GM19035 (cell line): ENCODE data around the gene RORB.
"Not testable (repeated sequence)": the region's sequence is repeated elsewhere in the genome, so short reads cannot be mapped to it uniquely, and the experiment has no call there.

Experiments used
- ATAC-seq: cut with Tn5 transposase; IDR thresholded peaks from one replicate; pipeline ENCODE4 v1.9.1; 2021; ENCODE audit not compliant: unreplicated experiment

The RORB gene

DNA sequence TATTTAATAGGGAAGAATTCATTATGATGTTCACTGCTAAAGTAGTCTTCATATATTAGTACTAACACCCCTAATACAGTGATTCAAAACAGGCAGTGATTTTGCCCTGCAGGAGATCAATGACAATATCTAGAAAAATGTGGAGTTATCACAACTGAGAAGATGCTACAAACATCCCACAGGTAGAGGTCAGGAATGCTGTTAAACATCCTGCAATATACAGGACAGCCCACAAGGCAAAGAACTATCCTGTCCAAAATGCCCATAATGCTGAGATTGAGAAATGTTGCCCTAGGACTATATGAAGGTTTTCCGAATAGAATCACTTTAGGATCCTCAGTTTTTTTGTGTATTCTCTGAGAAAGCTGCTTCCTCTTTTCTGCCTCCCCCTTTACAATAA, 15.3 kb downstream of the RORB start:
- ATAC-seq, result no peak

DNA sequence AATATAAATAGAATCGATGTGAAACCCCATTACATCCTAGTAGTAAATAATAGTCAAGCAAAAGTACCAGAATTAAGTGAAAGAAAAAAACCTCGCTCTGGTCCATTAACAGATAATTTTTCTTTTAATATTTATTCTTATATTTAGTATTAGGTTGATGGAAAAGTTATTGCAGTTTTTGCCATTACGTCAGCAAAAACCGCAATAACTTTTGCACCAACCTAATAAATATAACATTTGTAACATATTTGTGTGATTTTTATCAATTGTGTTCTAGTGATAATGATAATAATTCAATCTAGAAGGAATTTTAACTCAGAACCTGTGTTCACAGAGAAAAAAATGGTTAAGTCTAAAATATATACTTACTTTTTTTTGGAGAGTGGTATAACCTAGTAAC, 16.1 kb downstream of the RORB start:
- ATAC-seq, result no peak

DNA sequence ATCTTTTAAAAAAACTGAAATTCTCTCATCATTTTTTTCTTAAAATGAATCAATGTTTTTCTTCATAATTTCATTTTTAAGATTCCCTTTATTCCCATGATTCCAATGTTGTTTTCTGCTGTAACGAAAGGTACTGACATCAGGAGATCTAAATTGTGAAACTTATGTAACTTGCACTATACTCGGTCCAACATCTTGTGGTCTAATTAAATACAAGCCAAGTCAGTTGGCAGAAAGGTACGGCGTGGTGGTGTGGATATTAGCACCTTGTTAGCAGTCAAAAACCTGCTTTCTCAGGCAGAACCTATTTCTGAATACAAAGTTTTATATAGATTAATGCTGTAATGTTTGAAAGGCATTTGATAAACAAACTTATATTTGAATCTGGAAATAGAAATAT, 20.1 kb downstream of the RORB start:
- ATAC-seq, result no peak

DNA sequence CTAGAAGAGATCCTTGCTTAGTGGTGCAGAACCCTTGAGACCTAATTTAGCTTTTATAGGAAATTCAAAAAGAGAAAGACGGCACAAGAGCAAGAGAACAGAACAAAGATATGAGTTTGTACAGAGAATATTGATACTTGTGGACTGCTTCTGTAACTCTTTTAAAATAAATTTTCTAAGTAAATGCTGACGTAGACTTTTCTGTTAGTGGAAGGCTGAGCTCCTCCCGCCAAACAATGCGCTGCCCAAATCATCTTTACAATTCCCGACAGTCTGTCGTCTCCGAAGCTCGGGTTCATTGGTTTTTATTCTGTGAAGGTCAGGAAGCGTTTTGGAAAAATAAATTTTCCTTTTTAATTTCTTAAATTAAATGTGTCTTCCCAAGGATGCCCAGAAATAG, 22.3 kb downstream of the RORB start:
- ATAC-seq, result no peak

DNA sequence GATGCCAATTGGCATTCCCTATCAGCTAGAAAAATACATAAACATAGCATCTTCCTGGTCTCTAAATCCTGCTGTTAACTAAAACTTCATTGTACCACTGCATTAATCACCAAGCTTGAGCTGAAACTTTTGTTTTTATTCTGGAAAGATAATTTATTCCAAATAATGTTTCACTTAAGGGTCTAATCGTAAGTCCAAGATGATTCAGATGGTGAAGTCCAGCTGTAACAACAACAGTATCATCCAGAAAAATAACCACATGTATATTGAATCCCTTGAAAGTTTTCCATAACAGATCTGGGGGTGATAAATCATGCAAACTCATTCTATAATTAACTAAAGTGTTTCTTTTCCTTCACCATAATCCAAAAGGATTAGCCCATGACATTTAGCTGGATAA, 23.9 kb downstream of the RORB start:
- no peak for ATAC-seq

DNA sequence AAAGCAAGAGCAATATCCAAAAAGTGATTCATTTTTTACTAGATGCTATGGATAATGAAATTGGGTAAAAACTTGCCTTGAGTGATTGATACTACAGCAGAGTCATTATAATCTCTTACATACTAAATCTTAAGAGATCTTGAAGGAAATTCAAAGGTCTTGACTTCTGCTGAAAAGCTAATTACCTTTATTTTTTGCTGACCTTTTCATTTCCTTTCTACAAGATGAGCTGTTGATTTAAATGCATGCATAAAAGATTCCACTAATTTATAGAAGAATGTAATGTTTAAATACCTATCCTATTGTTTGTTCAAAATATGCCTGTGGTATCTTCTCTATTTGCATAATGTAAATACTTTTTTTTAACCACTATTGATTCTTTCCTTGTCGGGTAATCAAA, 27.2 kb downstream of the RORB start:
- ATAC-seq, result no peak

DNA sequence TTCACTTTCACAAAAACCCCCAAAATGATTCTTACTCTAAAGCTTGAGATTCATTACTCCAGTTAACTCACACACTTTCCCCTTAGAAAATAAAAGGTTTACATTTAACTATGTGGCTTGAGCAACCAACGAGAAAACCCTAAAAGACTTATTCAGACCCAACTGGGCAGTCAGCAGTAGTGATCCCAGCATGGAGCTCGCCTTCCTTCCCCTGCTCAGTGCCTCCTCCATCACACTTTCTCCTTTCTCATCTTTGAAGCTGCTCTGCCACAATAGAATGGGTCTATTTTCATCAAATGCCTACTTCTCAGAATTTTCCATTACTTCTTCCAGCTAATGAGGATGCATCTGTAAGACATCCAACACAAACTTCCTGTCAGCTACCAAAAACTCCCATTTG, 29.1 kb downstream of the RORB start:
- ATAC-seq, result no peak

DNA sequence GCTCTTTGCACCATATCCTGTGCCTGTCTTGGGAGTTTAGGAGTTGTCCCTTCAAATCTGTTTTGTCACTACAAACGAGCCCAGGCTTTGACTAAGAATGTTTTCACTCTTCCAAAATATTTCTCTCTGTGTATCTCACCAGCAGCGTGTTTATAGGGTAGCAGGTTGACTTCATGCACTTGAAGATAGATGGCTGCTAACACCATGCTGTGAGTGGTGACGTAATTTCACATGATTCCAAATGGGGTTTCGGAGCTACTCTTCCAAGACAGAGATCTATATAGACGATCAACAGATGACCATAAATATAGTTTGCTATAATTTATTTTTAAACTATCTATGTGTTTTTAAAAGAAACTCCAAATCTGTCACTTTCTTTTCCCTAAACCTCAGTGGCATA, 30.6 kb downstream of the RORB start:
- ATAC-seq, result no peak

DNA sequence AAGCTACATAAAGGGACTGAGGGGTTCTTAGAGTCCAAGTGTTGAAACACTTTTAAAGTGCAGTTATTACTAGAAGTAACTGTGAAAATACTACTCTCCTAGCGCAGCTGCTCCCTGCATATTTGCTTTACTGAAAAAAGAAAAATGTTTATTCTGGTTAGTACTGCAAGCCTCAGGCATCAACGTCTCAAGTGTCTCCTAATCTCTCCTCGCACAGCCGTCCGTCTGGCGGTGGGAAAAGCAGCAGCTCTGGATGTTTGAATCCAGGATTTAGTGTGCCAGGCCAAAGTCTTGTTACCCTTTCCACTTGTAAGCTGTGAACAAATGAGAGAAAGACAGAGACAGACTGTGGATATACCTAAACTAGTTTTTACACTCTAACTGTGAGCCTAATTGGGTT, 31.1 kb downstream of the RORB start:
- no peak for ATAC-seq

DNA sequence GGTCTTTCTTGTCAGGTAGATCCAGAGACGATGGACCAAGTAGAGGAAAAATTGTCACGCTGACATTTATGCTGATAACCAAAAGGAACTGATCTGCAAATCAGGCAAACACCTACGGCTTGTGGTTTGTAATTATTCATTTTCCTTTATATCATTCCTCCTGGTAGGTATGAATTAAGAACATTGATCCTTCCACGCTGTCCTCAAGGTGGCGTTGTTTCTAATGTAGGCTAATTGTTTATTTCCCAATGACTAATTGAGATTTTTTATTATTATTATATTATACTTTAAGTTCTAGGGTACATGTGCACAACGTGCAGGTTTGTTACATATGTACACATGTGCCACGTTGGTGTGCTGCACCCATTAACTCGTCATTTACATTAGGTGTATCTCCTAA, 33.3 kb downstream of the RORB start:
- not testable (repeated sequence) for ATAC-seq

DNA sequence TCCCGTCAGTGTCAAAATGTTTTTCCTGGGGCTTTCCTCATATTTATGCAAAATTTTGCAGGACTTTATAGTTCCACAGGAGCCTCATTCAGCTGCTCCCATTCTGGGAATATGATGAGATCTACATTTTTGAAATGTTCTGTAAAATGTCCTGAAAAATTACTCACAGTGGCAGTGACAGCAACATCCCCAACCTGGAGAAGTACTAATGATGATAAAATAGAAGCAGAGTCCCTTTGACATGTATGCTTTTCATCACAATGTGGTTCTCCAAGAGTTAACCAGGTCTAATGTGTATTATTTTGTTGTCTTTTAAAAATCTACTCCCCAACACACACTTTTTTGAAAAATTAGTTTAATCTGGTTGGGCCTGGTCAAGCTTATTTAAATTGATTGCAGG, 36.1 kb downstream of the RORB start:
- no peak for ATAC-seq

DNA sequence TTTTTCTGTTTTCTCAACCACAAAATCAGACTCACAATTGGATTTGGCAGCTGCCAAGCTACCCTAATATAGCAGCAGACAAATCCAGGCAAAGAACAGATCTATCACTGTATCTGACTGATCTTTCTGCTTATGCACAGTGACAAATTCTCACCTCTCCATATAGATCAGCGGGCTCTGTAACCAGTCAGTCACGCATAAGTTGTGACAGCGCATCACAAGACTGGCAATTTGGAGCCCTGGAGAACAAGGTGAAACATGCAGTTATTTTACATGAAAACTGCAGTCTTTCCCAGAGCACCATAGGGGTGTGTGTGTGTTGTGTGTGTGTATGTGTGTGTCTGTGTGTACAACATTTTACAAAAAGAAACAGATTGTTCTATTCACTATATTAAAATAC, 37.7 kb downstream of the RORB start:
- ATAC-seq, result no peak

DNA sequence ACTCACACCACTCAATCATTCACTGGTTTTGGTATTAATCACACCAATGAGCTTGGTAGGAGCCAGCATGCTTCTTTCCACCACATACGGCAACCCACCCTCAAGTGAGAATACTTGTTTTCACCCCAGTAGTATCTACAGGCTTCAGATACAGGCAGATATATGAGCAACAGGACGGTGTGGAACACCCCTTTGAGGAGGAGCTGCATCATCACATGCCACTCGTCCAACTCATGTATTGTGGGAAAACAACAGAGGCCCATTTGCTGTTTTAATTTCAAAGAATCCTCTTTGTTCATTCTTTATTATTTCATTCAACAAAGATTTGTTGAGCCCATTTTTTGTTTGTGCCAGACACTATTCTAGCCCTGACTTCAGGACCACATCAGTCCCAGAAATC, 46.0 kb downstream of the RORB start:
- ATAC-seq, result no peak

DNA sequence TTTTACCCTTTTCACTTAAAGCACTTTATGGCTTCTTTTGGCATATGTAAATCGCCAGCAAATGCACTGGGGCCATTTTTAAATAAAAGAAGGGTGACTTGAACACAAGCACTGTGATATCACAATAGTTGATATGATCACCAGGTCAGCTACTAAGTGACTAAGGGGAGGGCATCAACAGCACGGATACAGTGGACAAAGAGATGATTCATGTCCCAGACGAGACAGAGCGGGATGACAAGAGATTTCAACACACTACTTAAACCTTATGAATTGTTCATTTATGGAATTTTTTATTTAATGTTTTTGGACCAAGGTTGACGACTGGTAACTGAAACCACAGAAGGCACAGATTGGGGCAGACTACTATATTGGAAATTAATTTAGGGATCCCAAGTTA, 54.1 kb downstream of the RORB start:
- no peak for ATAC-seq

DNA sequence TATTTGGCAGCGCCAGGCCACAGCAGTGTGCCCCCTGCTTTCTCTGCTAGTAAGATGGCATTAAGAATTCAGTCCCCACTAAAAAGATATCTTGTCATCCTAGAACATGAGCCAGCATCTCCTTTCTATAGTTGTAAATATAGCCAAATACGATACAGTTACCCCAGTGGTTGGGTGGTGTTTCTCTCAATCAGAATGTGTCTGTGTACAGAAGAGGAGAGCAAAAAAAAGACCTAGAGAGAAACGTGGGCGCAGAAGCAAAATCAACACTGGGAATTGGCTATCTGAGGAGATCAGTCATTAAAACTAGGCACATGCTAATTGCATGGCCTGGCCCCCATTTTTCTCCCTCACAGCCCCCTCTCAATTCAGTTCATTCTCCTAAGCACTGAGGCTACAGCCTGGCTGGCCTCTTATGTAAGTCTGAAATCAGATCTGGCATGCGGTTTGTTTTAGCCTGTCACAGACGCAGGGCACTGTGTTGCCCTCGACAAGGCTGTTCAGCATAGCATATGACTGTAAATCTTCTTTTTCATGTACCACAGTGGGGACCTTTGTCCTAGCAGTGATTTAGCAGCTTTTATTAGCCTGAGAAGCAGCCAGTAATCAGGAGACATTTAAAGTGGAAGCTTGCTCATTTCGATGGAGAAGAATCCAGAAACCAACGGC, 57.8 kb downstream of the RORB start:
- no peak for ATAC-seq

DNA sequence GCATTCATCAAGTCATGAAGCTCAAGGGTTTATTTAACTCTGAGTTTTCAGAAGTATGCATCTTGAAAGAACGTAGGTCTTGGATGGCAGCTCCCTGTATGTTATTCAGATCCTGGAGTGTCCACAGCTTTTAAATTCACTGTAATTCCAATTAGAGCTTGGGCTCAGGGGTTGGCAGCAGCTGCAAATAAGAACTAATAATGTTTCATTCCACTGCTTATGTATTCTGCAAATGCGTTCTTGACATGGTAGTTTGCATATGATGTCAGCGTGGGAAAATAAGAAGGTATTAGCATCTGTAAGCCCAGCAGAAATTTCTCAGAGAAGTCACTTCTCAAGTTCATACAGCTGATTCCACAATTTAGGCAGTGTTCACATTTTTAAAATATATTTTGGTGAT, 58.4 kb downstream of the RORB start:
- ATAC-seq, result no peak

DNA sequence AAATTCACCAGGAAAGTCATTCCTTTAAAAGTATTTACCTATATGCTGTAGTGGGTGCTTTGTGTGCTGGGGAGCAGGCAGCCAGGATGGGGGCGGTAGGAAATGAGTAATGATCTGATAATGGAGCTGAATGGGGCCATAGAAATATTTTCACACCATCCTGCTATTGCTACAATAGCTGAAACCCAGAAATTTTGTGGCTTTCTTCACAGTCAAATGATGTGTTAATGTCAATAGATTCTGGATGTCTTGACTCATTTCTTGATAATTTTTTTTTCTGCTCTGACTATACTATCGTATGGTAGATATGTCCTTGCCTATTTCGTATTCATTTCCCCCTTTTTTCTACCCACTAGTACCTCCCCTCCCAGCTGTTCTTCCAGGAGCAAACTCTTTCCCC, 59.5 kb downstream of the RORB start:
- ATAC-seq, result peak; percentile 85

DNA sequence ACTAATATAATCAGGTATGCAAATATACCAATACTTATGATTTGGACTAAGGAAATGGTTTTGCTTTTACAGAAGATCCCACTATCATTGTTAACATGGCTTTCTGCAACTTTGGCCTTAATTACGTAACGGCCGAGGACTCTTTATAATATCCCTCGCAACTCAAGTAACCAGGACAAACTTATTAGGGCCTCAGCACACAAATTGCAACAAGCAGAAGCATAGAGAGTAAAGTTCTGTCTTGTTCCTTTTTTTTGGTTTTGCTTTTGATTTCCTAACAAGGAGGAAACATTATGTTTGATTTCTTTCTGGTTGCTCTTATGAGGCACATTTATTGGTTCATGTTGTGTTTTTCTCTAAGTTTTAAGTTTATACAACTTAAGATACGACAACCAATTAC, 60.4 kb downstream of the RORB start:
- peak; percentile 42 for ATAC-seq

DNA sequence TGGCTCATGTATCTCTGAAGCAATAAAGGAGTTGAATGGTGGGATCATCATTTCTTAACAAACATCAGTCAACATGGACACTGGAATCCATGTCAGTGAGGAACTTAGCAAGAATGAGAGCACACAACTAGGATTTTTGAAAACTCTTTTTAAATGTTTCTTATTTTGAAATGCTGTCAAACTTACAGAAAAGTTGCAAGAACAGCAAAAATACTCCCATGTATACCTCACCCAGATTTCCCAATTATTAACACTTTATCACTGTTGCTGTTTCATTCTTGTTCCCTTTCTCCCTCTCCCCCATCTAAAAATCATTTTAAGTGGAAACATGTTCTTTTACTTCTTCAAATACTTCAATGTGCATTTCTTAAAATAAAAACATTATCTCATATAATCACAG, 65.5 kb downstream of the RORB start:
- ATAC-seq, result no peak

DNA sequence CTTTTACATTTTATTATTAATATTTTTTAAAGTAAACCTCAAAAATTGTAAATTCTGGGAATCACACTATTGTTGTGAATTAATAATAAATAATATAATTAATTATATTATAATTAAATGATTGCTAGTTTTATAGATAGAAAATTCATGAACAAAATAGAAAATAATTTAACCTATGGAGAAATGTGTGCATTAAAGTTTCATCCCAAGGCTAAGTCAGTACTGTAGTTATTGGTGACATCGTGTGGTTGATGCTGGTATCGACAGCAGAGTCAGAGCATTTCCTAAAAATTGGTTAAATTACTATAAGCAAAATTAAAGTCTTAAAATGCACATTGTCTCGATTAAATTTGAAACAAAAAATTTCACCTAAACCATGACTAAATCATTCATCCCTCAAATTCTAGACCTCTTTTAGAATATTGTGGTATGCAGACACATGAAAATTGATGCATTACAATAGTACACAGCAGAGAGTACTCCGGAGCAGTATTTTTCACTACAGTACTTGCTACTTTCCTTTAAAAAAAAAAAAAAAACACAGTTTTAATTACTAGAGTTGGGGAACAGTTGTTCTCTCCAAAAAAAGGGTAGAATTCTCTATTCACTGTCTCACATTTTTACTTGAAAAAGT, 73.9 kb downstream of the RORB start:
- peak; percentile 71 for ATAC-seq

DNA sequence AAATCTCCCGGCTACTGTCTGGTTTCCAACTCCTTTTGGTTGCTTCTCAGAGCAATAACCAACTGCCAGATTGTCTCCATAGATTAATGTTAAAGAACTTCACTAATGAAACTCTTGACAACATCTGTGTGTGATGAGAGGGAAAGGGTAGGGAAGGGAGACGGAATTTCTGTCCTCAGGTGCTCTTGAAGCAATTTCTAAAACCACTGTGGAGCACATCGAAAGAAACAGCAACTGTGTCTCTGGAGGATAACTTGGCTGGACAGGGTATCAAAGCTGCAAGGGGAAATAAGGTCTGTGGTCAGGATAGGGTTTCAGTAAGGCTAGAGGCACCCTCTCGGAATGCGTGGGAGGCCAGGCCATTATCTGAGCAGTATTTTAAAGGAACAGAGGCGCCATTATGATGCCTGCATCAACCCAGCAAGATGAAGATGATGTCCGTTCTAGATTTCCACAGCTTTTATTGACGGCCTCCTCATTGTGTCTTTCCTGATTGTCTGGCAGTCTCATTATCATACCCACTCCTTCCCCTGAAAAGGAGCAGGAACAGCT, 76.6 kb downstream of the RORB start:
- peak; percentile 74 for ATAC-seq

DNA sequence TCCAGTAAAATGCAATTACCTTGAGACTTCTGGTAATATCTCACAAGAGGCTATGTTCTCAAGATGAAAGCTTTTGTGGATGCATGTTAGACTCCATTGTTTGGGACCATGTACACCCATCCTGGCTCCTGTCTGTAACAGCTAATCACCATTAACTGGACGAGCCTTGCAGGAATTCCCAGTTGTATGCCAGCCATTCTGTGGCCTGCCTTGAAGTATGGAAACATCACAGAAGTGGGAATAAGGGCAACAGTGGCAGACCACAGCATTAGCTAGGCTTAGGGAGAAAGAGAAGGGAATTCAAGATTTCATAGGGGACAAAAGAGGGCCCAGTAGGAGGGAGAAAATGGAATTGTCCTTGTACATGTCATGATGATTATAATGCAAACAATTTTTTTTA, 79.0 kb downstream of the RORB start:
- ATAC-seq, result no peak

DNA sequence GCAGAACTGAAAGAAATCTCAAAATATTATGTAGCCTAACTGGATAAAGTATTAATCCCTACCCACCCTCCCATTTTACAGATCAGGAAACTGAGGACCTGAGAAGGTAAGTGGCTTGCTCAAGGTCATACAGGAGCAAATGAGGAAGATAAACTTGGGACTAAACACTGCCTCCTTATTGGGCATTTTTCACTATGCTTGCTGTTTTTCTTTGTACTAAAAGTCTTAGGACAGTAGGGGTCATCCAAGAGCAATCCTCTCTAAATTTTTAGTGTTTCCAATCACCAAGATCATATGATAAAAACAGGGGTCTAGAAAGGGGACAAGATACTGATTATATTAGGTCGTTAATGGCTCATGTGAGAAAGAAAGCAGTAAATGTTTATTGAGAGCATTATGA, 80.8 kb downstream of the RORB start:
- ATAC-seq, result no peak
